PC-9 (cell line): ENCODE data around the gene ZNF219.

Source experiments
- CTCF ChIP-seq: fragments of 200-600 bp; sonication (generic); conservative IDR thresholded peaks from 2 replicates; pipeline ENCODE4 v1.6.1; 2017; ENCODE audit warnings: mixed run types, antibody characterized with exemption, mild to moderate bottlenecking, moderate library complexity
- EZH2 ChIP-seq: fragments of 200-600 bp; sonication (generic); IDR thresholded peaks from 2 replicates; pipeline ENCODE4 v1.8.0; 2017; ENCODE audit warnings: antibody characterized with exemption, low read depth

DNA sequence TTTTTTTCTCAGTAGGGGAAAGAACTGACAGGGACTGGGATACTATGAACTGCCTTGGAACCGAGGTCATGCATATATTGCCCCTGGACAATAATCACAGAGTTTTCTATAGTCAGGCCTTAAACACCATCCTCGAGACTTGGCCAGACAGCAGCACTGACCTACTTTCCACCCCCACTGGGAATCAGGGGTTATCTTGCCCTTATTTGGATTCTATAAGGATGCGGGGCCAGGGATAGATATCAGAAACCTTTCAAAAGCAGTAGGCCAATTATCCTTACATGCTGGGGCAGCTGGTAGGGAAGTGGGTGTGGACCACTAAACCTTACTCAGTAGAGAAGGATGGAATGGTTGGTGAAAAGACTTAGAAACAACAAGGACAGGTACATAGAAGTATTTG, 2.0 kb downstream of the ZNF219 start:
- TF ChIP-seq CTCF (no peak), EZH2 (no peak)
